T-helper 2 cell treated with Interferon-gamma antibody and Interleukin-4, amounts not matched to agents 100 ng/mL and 5 ng/mL, for 36 hours (primary cell): Measurements from ENCODE around the gene MYB. TPM values are rescaled to one million over a fixed set of nuclear protein-coding genes. Genes with fewer than 3 reads are reported as not detected.

Experiments
- intact Hi-C: fragments of 100-400 bp; cut with micrococcal nuclease; formaldehyde crosslinking; loops from one replicate; pipeline ENCODE4 v1.15.1; 2023
- total RNA-seq: library from RNA; stranded (reverse); gene quantifications from 2 replicates; pipeline ENCODE4 v1.2.3, GENCODE V29; 2022

MYB gene
- total RNA-seq, 1 donor from 2014 or later = 75.7 TPM

- intact Hi-C loops = loop anchor here (2.0 to 5.0 kb wide), 2 partner anchors 16 to 209 kb away; no protein-coding TSS in a partner anchor
Measured at GRCh38 chr6:135212935-135213334, 31.8 kb downstream of the MYB start.

GRCh38 chr6:135213616-135214015, 32.5 kb downstream of the MYB start:
- intact Hi-C loops = loop anchor here (2.0 to 5.0 kb wide), 2 partner anchors 17 to 209 kb away; no protein-coding TSS in a partner anchor

GRCh38 chr6:135215160-135215559, 34.1 kb downstream of the MYB start:
- intact Hi-C loops = no loop called here

GRCh38 chr6:135215563-135215962, 34.5 kb downstream of the MYB start:
- intact Hi-C loops = no loop called here

GRCh38 chr6:135217663-135218062, 36.6 kb downstream of the MYB start:
- intact Hi-C loops = no loop called here

GRCh38 chr6:135219346-135219745, 38.2 kb downstream of the MYB start:
- intact Hi-C loops = no loop called here

GRCh38 chr6:135221042-135221441, 39.9 kb downstream of the MYB start:
- intact Hi-C loops = no loop called here

- intact Hi-C loops = no loop called here
Measured at GRCh38 chr6:135221505-135221904, 40.4 kb downstream of the MYB start.

- intact Hi-C loops = no loop called here
Measured at GRCh38 chr6:135222623-135223022, 41.5 kb downstream of the MYB start.

GRCh38 chr6:135224037-135224647, 43.0 kb downstream of the MYB start:
- intact Hi-C loops = no loop called here

GRCh38 chr6:135225911-135226310, 44.8 kb downstream of the MYB start:
- intact Hi-C loops = no loop called here

GRCh38 chr6:135226537-135226936, 45.4 kb downstream of the MYB start:
- intact Hi-C loops = no loop called here

GRCh38 chr6:135227349-135227748, 46.2 kb downstream of the MYB start:
- intact Hi-C loops = no loop called here

GRCh38 chr6:135227758-135228157, 46.6 kb downstream of the MYB start:
- intact Hi-C loops = no loop called here

GRCh38 chr6:135228486-135228885, 47.4 kb downstream of the MYB start:
- intact Hi-C loops = no loop called here

- intact Hi-C loops = no loop called here
Measured at GRCh38 chr6:135229996-135230395, 48.9 kb downstream of the MYB start.

GRCh38 chr6:135230711-135231468, 49.8 kb downstream of the MYB start:
- intact Hi-C loops = no loop called here

GRCh38 chr6:135231469-135231844, 50.3 kb downstream of the MYB start:
- intact Hi-C loops = no loop called here

GRCh38 chr6:135233686-135234491, 52.8 kb downstream of the MYB start:
- intact Hi-C loops = no loop called here

GRCh38 chr6:135234492-135234780, 53.3 kb downstream of the MYB start:
- intact Hi-C loops = no loop called here

GRCh38 chr6:135235716-135236115, 54.6 kb downstream of the MYB start:
- intact Hi-C loops = no loop called here

- intact Hi-C loops = no loop called here
Measured at GRCh38 chr6:135236319-135236718, 55.2 kb downstream of the MYB start.
